ENCODE results near the gene CTNNA3.

The CTNNA3 gene

GRCh38 chr10:66799474-66799873, 896.5 kb downstream of the CTNNA3 start:
- H2AFZ ChIP-seq (ENCODE audit: low read length) = no peak overlapping the region
- H3K4me2 ChIP-seq (ENCODE audit: low read depth, low read length, poor library complexity, severe bottlenecking) = no peak overlapping the region
- no peaks in the 10 kb centered on the region for H3K9me3 ChIP-seq (ENCODE audit: insufficient read depth, low read depth, low read length)
- H3K9ac ChIP-seq (ENCODE audit: low read depth, low read length, poor library complexity, severe bottlenecking) = no peak overlapping the region
- H3K9me2 ChIP-seq (replicated peaks; ENCODE audit: low read depth, low read length) = no peaks in the 10 kb centered on the region
- no peaks in the 10 kb centered on the region for H3K4me1 ChIP-seq (ENCODE audit: insufficient read depth, low read length, poor library complexity, severe bottlenecking)
- no peaks in the 10 kb centered on the region for H3K27me3 ChIP-seq (ENCODE audit: insufficient read depth, low read length, poor library complexity, severe bottlenecking)
- no peaks in the 10 kb centered on the region for H3K79me2 ChIP-seq (ENCODE audit: insufficient read depth, low read length)
- no peaks in the 10 kb centered on the region for H4K20me1 ChIP-seq (ENCODE audit: insufficient read depth, low read length, poor library complexity, severe bottlenecking)
- no peak for TF ChIP-seq EZH2phosphoT487 (IDR thresholded peaks at IDR 0.05; ENCODE audit: borderline replicate concordance)
- no peak for TF ChIP-seq CTCF (conservative IDR thresholded peaks at IDR 0.05; ENCODE audit: low read length)
- no peak overlapping the region for H3K4me3 ChIP-seq (ENCODE audit: low read length, poor library complexity, severe bottlenecking)
- no peaks in the 10 kb centered on the region for H3K36me3 ChIP-seq (ENCODE audit: insufficient read depth, low read length)
- no peaks in the 10 kb centered on the region for H3F3A ChIP-seq (ENCODE audit: low read depth)

GRCh38 chr10:66795866-66796265, 900.1 kb downstream of the CTNNA3 start:
- Histone ChIP-seq H3K79me2 (ENCODE audit: insufficient read depth, low read length) (no peaks in the 10 kb centered on the region), H3K4me3 (ENCODE audit: low read length, poor library complexity, severe bottlenecking) (no peak overlapping the region), H3K27me3 (ENCODE audit: insufficient read depth, low read length, poor library complexity, severe bottlenecking) (no peaks in the 10 kb centered on the region), H4K20me1 (ENCODE audit: insufficient read depth, low read length, poor library complexity, severe bottlenecking) (no peaks in the 10 kb centered on the region), H3F3A (ENCODE audit: low read depth) (no peaks in the 10 kb centered on the region), H3K9ac (ENCODE audit: low read depth, low read length, poor library complexity, severe bottlenecking) (no peak overlapping the region), H3K9me2 (replicated peaks; ENCODE audit: low read depth, low read length) (no peaks in the 10 kb centered on the region), H2AFZ (ENCODE audit: low read length) (no peak overlapping the region), H3K4me1 (ENCODE audit: insufficient read depth, low read length, poor library complexity, severe bottlenecking) (no peaks in the 10 kb centered on the region), H3K9me3 (ENCODE audit: insufficient read depth, low read depth, low read length) (no peaks in the 10 kb centered on the region), H3K4me2 (ENCODE audit: low read depth, low read length, poor library complexity, severe bottlenecking) (no peak overlapping the region), H3K36me3 (ENCODE audit: insufficient read depth, low read length) (no peaks in the 10 kb centered on the region)
- TF ChIP-seq CTCF (conservative IDR thresholded peaks at IDR 0.05; ENCODE audit: low read length) (no peak), EZH2phosphoT487 (IDR thresholded peaks at IDR 0.05; ENCODE audit: borderline replicate concordance) (no peak)

GRCh38 chr10:66792441-66792840, 903.6 kb downstream of the CTNNA3 start:
- no peaks in the 10 kb centered on the region for H3K36me3 ChIP-seq (ENCODE audit: insufficient read depth, low read length)

More at GRCh38 chr10:66792441-66792840, 903.6 kb downstream of the CTNNA3 start:
- H2AFZ ChIP-seq (ENCODE audit: low read length) = no peak overlapping the region
- no peaks in the 10 kb centered on the region for H4K20me1 ChIP-seq (ENCODE audit: insufficient read depth, low read length, poor library complexity, severe bottlenecking)
- H3K4me1 ChIP-seq (ENCODE audit: insufficient read depth, low read length, poor library complexity, severe bottlenecking) = no peaks in the 10 kb centered on the region
- no peaks in the 10 kb centered on the region for H3K9me3 ChIP-seq (ENCODE audit: insufficient read depth, low read depth, low read length)
- no peaks in the 10 kb centered on the region for H3K9me2 ChIP-seq (replicated peaks; ENCODE audit: low read depth, low read length)
- no peaks in the 10 kb centered on the region for H3K27me3 ChIP-seq (ENCODE audit: insufficient read depth, low read length, poor library complexity, severe bottlenecking)
- H3K79me2 ChIP-seq (ENCODE audit: insufficient read depth, low read length) = no peaks in the 10 kb centered on the region
- TF ChIP-seq CTCF (conservative IDR thresholded peaks at IDR 0.05; ENCODE audit: low read length) (no peak), EZH2phosphoT487 (IDR thresholded peaks at IDR 0.05; ENCODE audit: borderline replicate concordance) (no peak)
- H3K9ac ChIP-seq (ENCODE audit: low read depth, low read length, poor library complexity, severe bottlenecking) = no peak overlapping the region
- H3K4me2 ChIP-seq (ENCODE audit: low read depth, low read length, poor library complexity, severe bottlenecking) = no peak overlapping the region
- no peaks in the 10 kb centered on the region for H3F3A ChIP-seq (ENCODE audit: low read depth)
- no peak overlapping the region for H3K4me3 ChIP-seq (ENCODE audit: low read length, poor library complexity, severe bottlenecking)
